Epithelial cell of esophagus (primary cell): Measurements from ENCODE around the gene IKZF1.

ENCODE experiments used
- DNase-seq: peaks from one replicate; pipeline ENCODE4 v3.0.0; 2010; ENCODE audit warnings: low read depth
- H3K4me3 ChIP-seq: 2 replicates; pipeline ENCODE4 v1.5.1; 2011; ENCODE audit warnings: mild to moderate bottlenecking, low read length, control low read depth
- TF ChIP-seq, protein P1 (sequence below): IDR thresholded peaks from 2 replicates; pipeline ENCODE4 v1.5.1; 2011; ENCODE audit warnings: low read depth, mild to moderate bottlenecking, low read length, control low read depth, inconsistent platforms; ENCODE audit not compliant: insufficient read depth; ENCODE audit errors: missing control alignments

The IKZF1 gene

DNA sequence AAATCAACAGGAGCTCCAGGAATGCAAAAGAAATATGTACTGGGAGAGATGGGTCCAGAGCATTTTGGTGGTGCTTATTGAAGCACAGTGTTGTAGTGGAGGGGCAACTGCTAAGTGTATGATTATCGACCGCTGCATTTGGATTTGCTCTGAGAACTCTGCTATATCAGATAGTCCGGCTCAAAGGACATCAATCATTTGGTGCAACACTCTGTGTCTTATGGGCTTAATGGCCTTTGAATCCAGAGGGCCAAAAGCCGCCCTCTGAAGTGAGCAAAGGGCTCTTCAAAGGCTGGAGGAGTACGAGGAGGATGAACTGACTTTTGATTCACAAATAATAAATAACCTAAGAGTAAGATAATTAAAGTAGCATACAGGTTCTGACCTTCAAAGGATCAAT is 9.4 kb upstream of the IKZF1 start:
- no peak for DNase-seq
- H3K4me3 ChIP-seq = no peak overlapping the region
- TF ChIP-seq, protein P1, sequence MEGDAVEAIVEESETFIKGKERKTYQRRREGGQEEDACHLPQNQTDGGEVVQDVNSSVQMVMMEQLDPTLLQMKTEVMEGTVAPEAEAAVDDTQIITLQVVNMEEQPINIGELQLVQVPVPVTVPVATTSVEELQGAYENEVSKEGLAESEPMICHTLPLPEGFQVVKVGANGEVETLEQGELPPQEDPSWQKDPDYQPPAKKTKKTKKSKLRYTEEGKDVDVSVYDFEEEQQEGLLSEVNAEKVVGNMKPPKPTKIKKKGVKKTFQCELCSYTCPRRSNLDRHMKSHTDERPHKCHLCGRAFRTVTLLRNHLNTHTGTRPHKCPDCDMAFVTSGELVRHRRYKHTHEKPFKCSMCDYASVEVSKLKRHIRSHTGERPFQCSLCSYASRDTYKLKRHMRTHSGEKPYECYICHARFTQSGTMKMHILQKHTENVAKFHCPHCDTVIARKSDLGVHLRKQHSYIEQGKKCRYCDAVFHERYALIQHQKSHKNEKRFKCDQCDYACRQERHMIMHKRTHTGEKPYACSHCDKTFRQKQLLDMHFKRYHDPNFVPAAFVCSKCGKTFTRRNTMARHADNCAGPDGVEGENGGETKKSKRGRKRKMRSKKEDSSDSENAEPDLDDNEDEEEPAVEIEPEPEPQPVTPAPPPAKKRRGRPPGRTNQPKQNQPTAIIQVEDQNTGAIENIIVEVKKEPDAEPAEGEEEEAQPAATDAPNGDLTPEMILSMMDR = no peak

- TF ChIP-seq, protein P1 = no peak
- H3K4me3 ChIP-seq = no peak overlapping the region
- no peak for DNase-seq
Measured at GRCh38 chr7:50296799-50297198, 7.7 kb upstream of the IKZF1 start.

DNA sequence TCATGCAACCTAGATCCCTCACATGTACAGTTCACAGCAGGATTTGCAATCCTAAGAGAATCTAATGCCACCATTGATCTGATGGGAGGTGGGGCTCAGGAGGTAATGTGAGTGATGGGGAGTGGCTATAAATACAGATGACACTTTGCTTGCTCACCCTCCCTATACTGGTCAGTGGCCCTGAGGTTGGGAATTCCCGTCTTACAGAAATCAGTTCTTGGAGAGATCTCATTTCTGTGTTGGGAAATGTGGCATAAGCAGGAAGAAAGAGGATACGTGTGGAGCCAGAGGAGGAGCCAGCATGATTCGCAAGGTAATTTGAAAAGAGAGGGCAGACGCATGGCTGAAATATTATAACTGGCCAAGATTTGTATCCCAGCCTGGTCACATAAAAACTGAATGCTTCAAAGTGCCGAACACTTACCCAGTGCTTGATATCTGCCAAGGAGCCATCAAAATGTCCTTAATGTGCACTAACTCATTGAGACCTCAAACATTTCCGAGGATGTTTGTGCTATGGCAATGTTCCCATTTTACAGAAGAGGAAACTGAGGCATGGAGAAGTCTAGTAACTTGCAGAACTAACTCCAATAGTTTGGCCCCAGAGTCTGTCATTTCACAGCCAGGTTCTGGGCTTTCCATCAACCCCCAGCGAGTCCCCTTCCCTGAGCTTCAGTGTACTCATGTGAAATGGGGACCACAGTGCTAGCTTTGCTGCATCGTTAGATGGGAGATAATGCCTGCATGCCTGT is 5.5 kb upstream of the IKZF1 start:
- peak; percentile 29 for DNase-seq
- TF ChIP-seq, protein P1 = no peak
- no peak overlapping the region for H3K4me3 ChIP-seq

GRCh38 chr7:50300336-50300735 is 4.2 kb upstream of the IKZF1 start:
- no peak for DNase-seq
- TF ChIP-seq, protein P1 = no peak
- no peak overlapping the region for H3K4me3 ChIP-seq

GRCh38 chr7:50302486-50303334 is 1.8 kb upstream of the IKZF1 start:
- no peak overlapping the region for H3K4me3 ChIP-seq
- TF ChIP-seq, protein P1 = no peak
- no peak for DNase-seq

- TF ChIP-seq, protein P1 = no peak
Measured at GRCh38 chr7:50303335-50304128, 984 bp upstream of the IKZF1 start.

More at GRCh38 chr7:50303335-50304128, 984 bp upstream of the IKZF1 start:
- DNase-seq = peak; percentile 6
- H3K4me3 ChIP-seq = no peak overlapping the region
